ENCODE data around the gene FMR1NB. TPM values are rescaled to one million over a fixed set of nuclear protein-coding genes. Genes with fewer than 3 reads are reported as not detected.

FMR1NB gene
- total RNA-seq, 1 donor from 2014 or later = not detected

DNA sequence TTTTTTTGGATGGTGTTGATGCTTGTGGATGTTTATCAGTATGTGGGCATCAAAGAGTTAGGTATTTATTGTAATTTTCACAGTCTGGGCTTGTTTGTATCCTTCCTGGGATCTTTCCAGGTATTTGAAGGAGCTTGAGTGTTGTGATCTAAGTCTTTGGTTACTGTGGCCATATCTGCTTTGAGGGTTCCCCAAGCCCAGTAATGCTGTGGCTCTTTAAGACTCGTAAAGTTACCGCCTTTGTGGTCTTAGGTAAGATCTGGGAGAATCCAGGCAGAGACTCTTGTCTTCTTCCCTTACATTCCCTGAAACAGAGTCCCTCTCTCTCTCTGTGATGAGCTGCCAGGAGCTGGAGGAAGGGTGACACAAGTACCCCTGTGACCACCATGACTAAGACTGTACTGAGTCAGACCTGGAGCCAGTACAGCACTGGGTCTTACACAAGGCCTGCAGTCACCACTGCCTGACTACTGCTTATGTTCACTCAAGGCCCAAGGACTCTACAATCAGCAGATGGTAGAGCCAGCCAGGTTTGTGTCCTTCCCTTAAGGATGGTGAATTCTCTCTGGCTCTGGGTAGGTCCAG is 62.2 kb downstream of the FMR1NB start:
- Histone ChIP-seq H3K9me3 (no peaks in the 10 kb centered on the region), H3K4me1 (no peaks in the 10 kb centered on the region), H3K27ac (no peak overlapping the region), H3K27me3 (ENCODE audit: low read depth) (no peaks in the 10 kb centered on the region), H3K36me3 (no peaks in the 10 kb centered on the region), H3K4me3 (no peak overlapping the region)
- no peak for TF ChIP-seq CTCF (IDR thresholded peaks at IDR 0.05)
- intact Hi-C loops (cut with DNase I) = no loop called here
- DNase-seq = no peak
- ATAC-seq = no peak

DNA sequence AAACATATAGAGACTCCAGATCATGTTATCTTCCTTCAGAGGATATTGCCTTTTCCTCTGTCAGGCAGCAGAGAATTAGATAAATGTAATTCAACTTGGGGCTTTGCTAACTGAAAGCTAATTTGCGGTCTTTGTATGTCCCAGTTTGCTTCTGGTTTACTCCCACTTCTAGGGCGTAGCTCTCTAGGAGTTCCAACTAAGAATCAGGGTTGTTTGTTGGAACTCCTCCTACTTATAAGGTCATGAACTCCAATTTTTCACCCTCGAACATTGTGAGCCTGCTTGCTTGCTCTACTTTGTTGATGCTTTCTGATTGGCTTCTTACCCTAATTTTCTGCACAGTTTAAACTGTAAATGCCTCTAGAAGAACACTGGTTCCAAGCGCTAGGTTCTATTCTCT is 66.1 kb downstream of the FMR1NB start:
- H3K27me3 ChIP-seq (ENCODE audit: low read depth) = no peaks in the 10 kb centered on the region
- no peak for ATAC-seq
- no peaks in the 10 kb centered on the region for H3K36me3 ChIP-seq
- no peaks in the 10 kb centered on the region for H3K9me3 ChIP-seq
- no peak overlapping the region for H3K27ac ChIP-seq
- no peaks in the 10 kb centered on the region for H3K4me1 ChIP-seq
- no peak for TF ChIP-seq CTCF (IDR thresholded peaks at IDR 0.05)
- H3K4me3 ChIP-seq = no peak overlapping the region
- intact Hi-C loops (cut with DNase I) = no loop called here
- DNase-seq = no peak

DNA sequence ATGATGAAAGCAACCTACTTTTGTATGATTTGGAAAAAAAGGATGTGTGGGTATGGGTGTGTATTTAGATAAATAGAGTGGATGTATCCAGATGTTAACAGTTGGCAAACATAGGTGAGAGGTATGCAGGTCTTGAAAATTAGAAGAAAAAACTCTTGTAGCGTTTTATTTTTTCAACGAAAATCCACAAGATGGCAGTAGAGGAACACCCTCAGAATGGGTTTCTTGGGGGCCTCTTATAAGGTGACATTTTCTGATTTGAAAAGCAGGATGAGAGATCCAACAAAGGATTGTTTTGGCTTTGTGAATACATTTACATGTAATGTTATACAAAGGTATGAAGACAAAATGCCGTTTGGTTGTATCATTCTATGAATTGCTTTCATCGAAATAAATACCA is 68.3 kb downstream of the FMR1NB start:
- intact Hi-C loops (cut with DNase I) = no loop called here
- no peak for DNase-seq
- peak; percentile 37 for TF ChIP-seq CTCF (IDR thresholded peaks at IDR 0.05)
- ATAC-seq = no peak
- Histone ChIP-seq H3K4me3 (no peak overlapping the region), H3K4me1 (no peaks in the 10 kb centered on the region), H3K27me3 (ENCODE audit: low read depth) (no peaks in the 10 kb centered on the region), H3K36me3 (no peaks in the 10 kb centered on the region), H3K27ac (no peak overlapping the region), H3K9me3 (no peaks in the 10 kb centered on the region)

- Histone ChIP-seq H3K27ac (no peak overlapping the region), H3K4me3 (no peak overlapping the region), H3K9me3 (no peaks in the 10 kb centered on the region), H3K36me3 (no peaks in the 10 kb centered on the region), H3K4me1 (no peaks in the 10 kb centered on the region), H3K27me3 (ENCODE audit: low read depth) (no peaks in the 10 kb centered on the region)
- intact Hi-C loops (cut with DNase I) = no loop called here
- no peak for DNase-seq
- no peak for TF ChIP-seq CTCF (IDR thresholded peaks at IDR 0.05)
- no peak for ATAC-seq
Observed at GRCh38 chrX:148051973-148052372, 70.8 kb downstream of the FMR1NB start.

DNA sequence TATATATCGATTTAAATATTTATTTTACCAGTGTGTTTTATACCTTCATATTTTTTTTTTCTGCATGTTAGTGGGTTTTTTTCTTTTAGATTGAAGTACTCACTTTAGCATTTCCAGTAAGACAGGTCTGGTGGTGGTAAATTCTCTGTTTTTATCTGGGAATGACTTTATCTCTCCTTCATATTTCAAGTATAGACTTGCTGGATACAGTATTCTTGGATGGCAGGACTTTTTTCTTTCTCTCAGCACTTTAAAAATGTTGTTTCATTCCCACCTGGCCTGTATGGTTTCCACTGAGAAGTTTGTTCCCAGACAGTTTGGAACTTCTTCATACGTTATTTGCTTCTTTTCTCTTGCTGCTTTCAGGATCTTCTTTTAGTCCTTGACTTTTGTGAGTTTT is 86.1 kb downstream of the FMR1NB start:
- H3K4me3 ChIP-seq = no peak overlapping the region
- intact Hi-C loops (cut with DNase I) = no loop called here
- H3K4me1 ChIP-seq = no peaks in the 10 kb centered on the region
- H3K27ac ChIP-seq = no peak overlapping the region
- no peaks in the 10 kb centered on the region for H3K9me3 ChIP-seq
- no peaks in the 10 kb centered on the region for H3K27me3 ChIP-seq (ENCODE audit: low read depth)
- no peak for ATAC-seq
- no peak for TF ChIP-seq CTCF (IDR thresholded peaks at IDR 0.05)
- no peaks in the 10 kb centered on the region for H3K36me3 ChIP-seq
- no peak for DNase-seq
